ENCODE results near the gene LIM2.

GRCh38 chr19:51431124-51431523, 43.4 kb upstream of the LIM2 start:
- TF ChIP-seq CTCF (IDR thresholded peaks at IDR 0.05) (no peak), POLR2A (IDR thresholded peaks at IDR 0.05) (no peak)

All from uterus (tissue), 2 donors.